ENCODE results near the gene LRP11. TPM values are rescaled to one million over a fixed set of nuclear protein-coding genes. Genes with fewer than 3 reads are reported as not detected.
"Not testable (repeated sequence)": the region's sequence is repeated elsewhere in the genome, so short reads cannot be mapped to it uniquely, and the experiment has no call there.

The LRP11 gene
- polyA plus RNA-seq, 2 donors = 20.8 to 25.6 TPM

DNA sequence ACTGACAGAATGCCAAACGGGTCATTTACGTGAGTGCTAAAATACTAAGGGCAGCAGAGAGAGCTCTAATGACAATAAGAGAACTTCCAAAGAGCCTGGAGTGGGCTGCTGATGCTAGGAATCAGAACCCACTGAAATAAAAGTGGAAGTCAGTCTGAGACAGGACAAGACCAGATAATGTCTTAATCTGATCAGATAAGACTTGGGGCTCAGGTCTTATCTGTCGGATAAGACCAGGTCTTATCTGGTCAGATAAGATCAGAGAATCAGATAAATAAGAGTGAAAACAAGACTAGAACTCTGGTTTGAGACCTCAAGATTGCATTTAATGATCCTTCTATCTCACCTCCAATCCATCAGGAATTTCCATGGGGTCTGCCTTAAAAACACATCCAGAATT is 18.6 kb downstream of the LRP11 start:
- H3K4me3 ChIP-seq (ENCODE audit: low read depth in 1 of 2, low read length in 2 of 2) = no peak overlapping the region
- H3K27ac ChIP-seq (ENCODE audit: low read depth in 2 of 2, low read length in 1 of 2) = no peak overlapping the region
- peaks cover 0 to 14% of the 10 kb centered on the region in 2 donors for H3K36me3 ChIP-seq (ENCODE audit: control insufficient read depth in 2 of 2, insufficient read depth in 2 of 2, low read length in 1 of 2)
- H3K9me3 ChIP-seq (ENCODE audit: control insufficient read depth in 2 of 2, insufficient read depth in 1 of 2, low read depth in 1 of 2, low read length in 1 of 2) = no peaks in the 10 kb centered on the region
- H3K4me1 ChIP-seq (ENCODE audit: control insufficient read depth in 2 of 2, insufficient read depth in 2 of 2, low read length in 1 of 2) = peaks cover 3 to 9% of the 10 kb centered on the region in 2 donors
- WGBS, 2 donors = 64 to 81% methylated on average over 3 of the region's 3 CpGs
- no peaks in the 10 kb centered on the region for H3K27me3 ChIP-seq (ENCODE audit: control insufficient read depth in 1 of 2, insufficient read depth in 2 of 2, low read length in 2 of 2)

DNA sequence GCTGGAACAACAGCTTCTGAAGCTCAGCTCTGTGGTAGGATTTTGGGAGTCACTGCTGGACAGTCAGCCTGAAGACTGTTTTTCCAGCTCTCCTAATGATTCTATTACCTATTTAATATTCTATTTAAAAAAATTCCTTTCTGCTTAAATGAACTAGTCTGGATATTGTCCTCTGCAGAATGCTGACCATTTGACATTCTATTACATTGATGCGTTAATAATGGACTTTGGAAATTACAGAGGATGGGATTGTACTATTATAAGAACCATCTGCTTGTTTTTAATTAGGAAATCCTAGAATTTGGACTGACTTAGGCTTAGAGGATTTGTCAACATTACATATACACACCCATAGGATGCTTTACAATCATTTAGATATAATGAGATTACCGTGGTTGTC is 19.7 kb downstream of the LRP11 start:
- Histone ChIP-seq H3K27ac (ENCODE audit: low read depth in 2 of 2, low read length in 1 of 2) (peak overlapping the region in 1 of 2 donors; percentile 19), H3K27me3 (ENCODE audit: control insufficient read depth in 1 of 2, insufficient read depth in 2 of 2, low read length in 2 of 2) (no peaks in the 10 kb centered on the region), H3K36me3 (ENCODE audit: control insufficient read depth in 2 of 2, insufficient read depth in 2 of 2, low read length in 1 of 2) (peaks cover 0 to 14% of the 10 kb centered on the region in 2 donors), H3K4me3 (ENCODE audit: low read depth in 1 of 2, low read length in 2 of 2) (no peak overlapping the region), H3K4me1 (ENCODE audit: control insufficient read depth in 2 of 2, insufficient read depth in 2 of 2, low read length in 1 of 2) (peaks cover 3 to 9% of the 10 kb centered on the region in 2 donors), H3K9me3 (ENCODE audit: control insufficient read depth in 2 of 2, insufficient read depth in 1 of 2, low read depth in 1 of 2, low read length in 1 of 2) (no peaks in the 10 kb centered on the region)
- WGBS, 2 donors = 92 to 97% methylated on average over 2 of the region's 2 CpGs

DNA sequence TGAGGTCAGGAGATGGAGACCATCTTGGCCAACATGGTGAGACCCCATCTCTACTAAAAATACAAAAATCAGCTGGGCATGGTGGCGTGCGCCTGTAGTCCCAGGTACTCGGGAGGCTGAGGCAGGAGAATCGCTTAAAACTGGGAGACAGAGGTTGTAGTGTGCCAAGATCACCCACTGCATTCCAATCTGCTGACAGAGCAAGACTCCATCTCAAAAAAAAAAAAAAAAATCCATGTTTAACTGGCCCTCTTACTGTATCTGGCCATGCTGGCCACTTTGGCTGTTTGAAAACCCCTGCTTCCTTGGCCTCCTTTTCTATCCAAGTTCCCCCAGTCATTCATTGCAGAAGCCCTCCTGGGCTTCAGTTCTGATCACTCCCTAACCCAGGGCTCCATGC is 20.1 kb downstream of the LRP11 start:
- 85 to 97% methylated on average over 4 of the region's 4 CpGs for WGBS, 2 donors
- H3K27ac ChIP-seq (ENCODE audit: low read depth in 2 of 2, low read length in 1 of 2) = peak overlapping the region in 1 of 2 donors; percentile 19

DNA sequence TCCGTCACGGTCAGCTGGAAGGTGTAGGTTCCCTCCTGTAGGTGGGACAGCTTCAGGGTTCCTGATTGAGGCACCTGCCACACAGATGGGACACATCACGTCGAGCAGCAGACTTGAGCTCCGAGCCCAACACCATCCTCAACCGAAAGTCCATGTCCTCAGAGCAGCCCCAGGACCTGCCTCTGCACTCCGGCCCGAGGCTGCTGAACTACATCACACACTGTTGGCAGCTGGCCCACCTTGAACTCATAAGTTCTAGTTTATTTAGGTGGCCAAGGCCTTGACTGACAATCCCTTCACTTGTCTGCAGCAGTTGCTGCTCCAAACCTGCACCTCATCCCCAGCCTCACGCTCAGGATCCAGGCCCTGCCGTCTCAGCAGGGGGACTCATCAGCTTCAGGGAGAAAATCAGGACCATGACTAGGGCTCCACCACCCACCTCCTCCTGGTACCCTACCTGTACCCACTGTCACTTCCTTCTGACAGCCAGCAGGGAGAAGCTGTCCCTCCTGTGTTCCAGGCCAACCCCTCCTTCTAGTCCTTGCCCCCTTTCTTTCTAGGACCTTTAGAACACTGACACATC is 21.0 kb downstream of the LRP11 start:
- H3K27ac ChIP-seq (ENCODE audit: low read depth in 2 of 2, low read length in 1 of 2) = no peak overlapping the region
- no peaks in the 10 kb centered on the region for H3K27me3 ChIP-seq (ENCODE audit: control insufficient read depth in 1 of 2, insufficient read depth in 2 of 2, low read length in 2 of 2)
- peaks cover 0 to 14% of the 10 kb centered on the region in 2 donors for H3K36me3 ChIP-seq (ENCODE audit: control insufficient read depth in 2 of 2, insufficient read depth in 2 of 2, low read length in 1 of 2)
- H3K4me3 ChIP-seq (ENCODE audit: low read depth in 1 of 2, low read length in 2 of 2) = no peak overlapping the region
- H3K9me3 ChIP-seq (ENCODE audit: control insufficient read depth in 2 of 2, insufficient read depth in 1 of 2, low read depth in 1 of 2, low read length in 1 of 2) = no peaks in the 10 kb centered on the region
- peaks cover 3 to 9% of the 10 kb centered on the region in 2 donors for H3K4me1 ChIP-seq (ENCODE audit: control insufficient read depth in 2 of 2, insufficient read depth in 2 of 2, low read length in 1 of 2)
- 77 to 79% methylated on average over 10 of the region's 10 CpGs for WGBS, 2 donors

More for the DNA sequence above, 20.1 kb downstream of the LRP11 start:
- H3K27me3 ChIP-seq (ENCODE audit: control insufficient read depth in 1 of 2, insufficient read depth in 2 of 2, low read length in 2 of 2); H3K4me1 ChIP-seq (ENCODE audit: control insufficient read depth in 2 of 2, insufficient read depth in 2 of 2, low read length in 1 of 2); H3K4me3 ChIP-seq (ENCODE audit: low read depth in 1 of 2, low read length in 2 of 2); H3K9me3 ChIP-seq (ENCODE audit: control insufficient read depth in 2 of 2, insufficient read depth in 1 of 2, low read depth in 1 of 2, low read length in 1 of 2): not testable (repeated sequence)
- H3K36me3 ChIP-seq (ENCODE audit: control insufficient read depth in 2 of 2, insufficient read depth in 2 of 2, low read length in 1 of 2) = peaks cover 0 to 14% of the 10 kb centered on the region in 2 donors

DNA sequence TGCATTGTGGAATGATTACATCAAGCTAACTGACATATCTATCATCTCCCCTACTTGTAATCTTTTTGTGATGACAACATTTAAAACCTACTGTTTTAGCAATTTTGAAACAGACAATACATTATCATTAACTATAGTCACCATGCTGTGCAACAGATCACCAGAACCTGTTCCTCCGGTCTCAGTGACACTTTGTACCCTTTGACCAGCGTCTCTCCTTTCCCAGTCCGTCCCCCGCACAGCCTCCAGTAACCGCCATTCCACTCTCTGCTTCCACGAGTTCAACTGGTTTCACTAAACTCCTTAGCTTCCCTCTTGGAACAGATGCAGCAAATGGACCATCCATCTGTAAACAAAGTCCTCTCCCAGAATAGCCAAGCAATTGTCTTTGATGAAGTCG is 21.8 kb downstream of the LRP11 start:
- Histone ChIP-seq H3K27me3 (ENCODE audit: control insufficient read depth in 1 of 2, insufficient read depth in 2 of 2, low read length in 2 of 2) (no peaks in the 10 kb centered on the region), H3K4me1 (ENCODE audit: control insufficient read depth in 2 of 2, insufficient read depth in 2 of 2, low read length in 1 of 2) (peaks cover 3 to 9% of the 10 kb centered on the region in 2 donors), H3K27ac (ENCODE audit: low read depth in 2 of 2, low read length in 1 of 2) (no peak overlapping the region), H3K4me3 (ENCODE audit: low read depth in 1 of 2, low read length in 2 of 2) (no peak overlapping the region), H3K36me3 (ENCODE audit: control insufficient read depth in 2 of 2, insufficient read depth in 2 of 2, low read length in 1 of 2) (peaks cover 0 to 14% of the 10 kb centered on the region in 2 donors), H3K9me3 (ENCODE audit: control insufficient read depth in 2 of 2, insufficient read depth in 1 of 2, low read depth in 1 of 2, low read length in 1 of 2) (no peaks in the 10 kb centered on the region)
- WGBS, 2 donors = 81% methylated on average over 7 of the region's 7 CpGs

DNA sequence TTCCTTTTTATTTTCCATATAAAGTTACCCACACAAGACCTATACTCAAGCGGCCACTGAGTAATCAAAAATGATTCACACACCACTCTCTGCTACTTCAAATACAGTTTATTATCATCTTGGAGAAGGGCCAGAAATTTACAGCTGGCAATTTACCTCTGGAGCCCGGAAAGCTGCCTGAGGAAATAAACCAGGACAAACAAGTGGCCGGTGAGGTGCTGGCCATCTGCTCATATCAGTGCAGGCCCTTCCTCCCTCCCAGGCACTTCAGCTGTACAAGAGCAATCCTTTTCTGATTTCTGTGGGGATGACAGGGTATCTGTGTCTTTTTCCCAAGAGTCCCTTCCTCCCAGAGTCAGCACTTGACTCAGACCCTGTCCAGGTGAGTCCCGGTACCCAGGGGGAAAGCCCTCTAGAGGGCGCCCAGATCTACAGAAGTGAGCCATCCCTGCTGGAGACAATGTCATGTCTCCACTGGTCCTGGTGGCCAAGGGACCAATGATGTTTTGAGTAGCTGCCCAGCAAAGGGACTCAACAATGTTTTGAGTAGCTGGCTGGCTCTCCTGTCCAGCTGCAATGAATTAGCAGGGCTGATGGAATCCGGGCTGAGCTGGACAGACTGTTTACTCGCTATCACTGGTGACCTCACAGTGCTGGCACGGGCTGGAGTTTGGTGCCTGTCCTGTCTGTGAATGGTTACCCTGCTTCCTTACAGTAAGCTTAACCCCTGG is 23.6 kb downstream of the LRP11 start:
- no peaks in the 10 kb centered on the region for H3K27me3 ChIP-seq (ENCODE audit: control insufficient read depth in 1 of 2, insufficient read depth in 2 of 2, low read length in 2 of 2)
- peaks cover 0 to 19% of the 10 kb centered on the region in 2 donors for H3K36me3 ChIP-seq (ENCODE audit: control insufficient read depth in 2 of 2, insufficient read depth in 2 of 2, low read length in 1 of 2)
- no peaks in the 10 kb centered on the region for H3K9me3 ChIP-seq (ENCODE audit: control insufficient read depth in 2 of 2, insufficient read depth in 1 of 2, low read depth in 1 of 2, low read length in 1 of 2)
- no peak overlapping the region for H3K4me3 ChIP-seq (ENCODE audit: low read depth in 1 of 2, low read length in 2 of 2)
- H3K27ac ChIP-seq (ENCODE audit: low read depth in 2 of 2, low read length in 1 of 2) = no peak overlapping the region
- H3K4me1 ChIP-seq (ENCODE audit: control insufficient read depth in 2 of 2, insufficient read depth in 2 of 2, low read length in 1 of 2) = no peaks in the 10 kb centered on the region
- WGBS, 2 donors = 50 to 53% methylated on average over 8 of the region's 8 CpGs

DNA sequence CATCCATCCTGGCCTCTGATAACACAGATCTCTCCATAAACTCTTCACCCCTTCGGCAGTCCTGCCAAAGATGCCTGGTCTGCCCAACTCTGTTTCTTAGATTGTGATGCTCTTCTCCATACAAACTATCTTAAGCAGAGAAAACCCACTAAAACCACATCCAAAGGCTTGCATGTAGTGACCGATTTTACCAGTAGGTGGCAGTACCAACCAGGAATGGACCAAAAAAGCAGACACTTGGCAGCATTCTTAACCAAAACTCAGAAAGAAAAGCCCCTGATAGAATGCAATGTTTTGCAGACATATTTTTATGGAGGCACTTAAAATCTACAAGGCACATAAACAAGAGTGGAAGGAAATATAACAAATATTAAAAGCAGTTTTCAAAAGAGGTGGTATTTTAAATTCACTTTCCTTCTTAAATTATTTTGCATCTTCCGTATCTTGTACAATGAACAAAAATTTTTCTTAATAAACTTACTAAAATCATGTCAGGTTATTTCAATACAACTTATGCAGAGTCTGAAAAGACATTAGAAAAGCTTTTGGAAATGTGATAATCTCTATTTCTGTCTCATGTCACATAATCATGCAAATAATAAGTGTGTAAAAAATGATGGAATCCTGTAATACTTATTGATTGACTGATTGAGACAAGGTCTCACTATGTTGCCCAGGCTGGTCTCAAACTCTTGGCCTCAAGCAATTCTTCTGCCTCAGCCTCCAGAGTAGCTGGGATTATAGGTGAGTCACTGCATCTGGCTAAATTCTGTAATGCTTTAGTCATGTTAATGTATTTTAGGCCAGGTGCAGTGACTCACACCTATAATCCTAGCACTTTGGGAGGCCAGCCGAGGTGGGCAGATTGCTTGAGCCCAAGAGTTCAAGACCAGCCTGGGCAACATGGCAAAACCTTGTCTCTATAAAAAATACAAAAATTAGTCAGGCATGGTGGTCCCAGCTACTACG is 29.4 kb downstream of the LRP11 start:
- H3K36me3 ChIP-seq (ENCODE audit: control insufficient read depth in 2 of 2, insufficient read depth in 2 of 2, low read length in 1 of 2) = peaks cover 4 to 11% of the 10 kb centered on the region in 2 donors
- no peaks in the 10 kb centered on the region for H3K4me1 ChIP-seq (ENCODE audit: control insufficient read depth in 2 of 2, insufficient read depth in 2 of 2, low read length in 1 of 2)
- 44 to 48% methylated on average over 5 of the region's 5 CpGs for WGBS, 2 donors
- H3K4me3 ChIP-seq (ENCODE audit: low read depth in 1 of 2, low read length in 2 of 2) = no peak overlapping the region
- H3K27ac ChIP-seq (ENCODE audit: low read depth in 2 of 2, low read length in 1 of 2) = no peak overlapping the region
- H3K9me3 ChIP-seq (ENCODE audit: control insufficient read depth in 2 of 2, insufficient read depth in 1 of 2, low read depth in 1 of 2, low read length in 1 of 2) = no peaks in the 10 kb centered on the region
- no peaks in the 10 kb centered on the region for H3K27me3 ChIP-seq (ENCODE audit: control insufficient read depth in 1 of 2, insufficient read depth in 2 of 2, low read length in 2 of 2)

DNA sequence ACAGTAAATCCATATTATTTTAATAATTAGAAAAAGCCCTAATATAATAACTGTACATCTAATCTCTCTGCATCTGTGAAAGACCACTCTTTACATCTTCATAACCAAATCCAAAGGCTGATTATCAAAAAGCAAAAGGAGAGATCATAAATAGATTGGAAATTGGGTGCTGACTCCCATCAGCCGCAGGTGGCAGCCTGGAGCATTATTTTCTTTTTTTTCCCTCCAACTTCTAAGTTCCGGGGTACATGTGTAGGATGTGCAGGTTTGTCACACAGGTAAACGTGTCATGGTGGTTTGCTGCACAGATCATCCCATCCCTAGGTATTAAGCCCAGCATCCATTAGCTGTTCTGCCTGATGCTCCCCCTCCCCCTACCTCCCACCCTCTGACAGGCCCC is 30.5 kb downstream of the LRP11 start:
- Histone ChIP-seq H3K4me1 (ENCODE audit: control insufficient read depth in 2 of 2, insufficient read depth in 2 of 2, low read length in 1 of 2) (no peaks in the 10 kb centered on the region), H3K4me3 (ENCODE audit: low read depth in 1 of 2, low read length in 2 of 2) (no peak overlapping the region), H3K36me3 (ENCODE audit: control insufficient read depth in 2 of 2, insufficient read depth in 2 of 2, low read length in 1 of 2) (peaks cover 4 to 11% of the 10 kb centered on the region in 2 donors), H3K9me3 (ENCODE audit: control insufficient read depth in 2 of 2, insufficient read depth in 1 of 2, low read depth in 1 of 2, low read length in 1 of 2) (no peaks in the 10 kb centered on the region), H3K27ac (ENCODE audit: low read depth in 2 of 2, low read length in 1 of 2) (no peak overlapping the region), H3K27me3 (ENCODE audit: control insufficient read depth in 1 of 2, insufficient read depth in 2 of 2, low read length in 2 of 2) (no peaks in the 10 kb centered on the region)
- 92 to 93% methylated on average over 3 of the region's 3 CpGs for WGBS, 2 donors

DNA sequence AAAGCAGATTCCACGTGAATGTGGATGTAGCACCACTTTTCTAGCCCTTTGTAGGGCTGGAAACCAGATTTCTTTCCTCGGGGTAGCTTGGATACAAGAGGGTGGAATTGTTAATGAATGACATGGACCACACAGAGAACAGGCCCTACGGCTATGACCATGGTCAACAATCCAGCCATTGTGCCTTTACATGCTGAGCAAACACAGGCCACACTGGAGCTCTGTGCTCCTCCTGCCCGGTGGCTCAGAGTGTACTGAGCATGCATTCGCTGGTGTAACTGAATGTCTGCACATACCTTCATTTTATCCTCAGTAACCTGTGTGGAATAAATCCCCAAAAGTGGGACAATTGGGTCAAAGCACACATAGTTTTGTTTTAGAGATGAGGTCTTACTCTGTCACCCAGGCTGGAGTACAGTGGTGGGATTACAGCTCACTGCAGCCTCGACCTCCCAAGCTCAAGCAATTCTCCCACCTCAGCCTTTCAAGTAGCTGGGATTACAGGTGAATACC is 32.8 kb downstream of the LRP11 start:
- Histone ChIP-seq H3K27me3 (ENCODE audit: control insufficient read depth in 1 of 2, insufficient read depth in 2 of 2, low read length in 2 of 2) (no peaks in the 10 kb centered on the region), H3K27ac (ENCODE audit: low read depth in 2 of 2, low read length in 1 of 2) (no peak overlapping the region), H3K4me1 (ENCODE audit: control insufficient read depth in 2 of 2, insufficient read depth in 2 of 2, low read length in 1 of 2) (no peaks in the 10 kb centered on the region), H3K36me3 (ENCODE audit: control insufficient read depth in 2 of 2, insufficient read depth in 2 of 2, low read length in 1 of 2) (peaks cover 4 to 9% of the 10 kb centered on the region in 2 donors), H3K9me3 (ENCODE audit: control insufficient read depth in 2 of 2, insufficient read depth in 1 of 2, low read depth in 1 of 2, low read length in 1 of 2) (no peaks in the 10 kb centered on the region), H3K4me3 (ENCODE audit: low read depth in 1 of 2, low read length in 2 of 2) (no peak overlapping the region)
- 75 to 77% methylated on average over 6 of the region's 6 CpGs for WGBS, 2 donors

Measured in esophagus (tissue), 2 donors.